Measurements from ENCODE around the gene TENM4. TPM values are rescaled to one million over a fixed set of nuclear protein-coding genes. Genes with fewer than 3 reads are reported as not detected.
"Not testable (repeated sequence)": the region's sequence is repeated elsewhere in the genome, so short reads cannot be mapped to it uniquely, and the experiment has no call there.

The TENM4 gene
- polyA plus RNA-seq, 1 donor: 9.0 TPM

- no peak for DNase-seq
Observed at GRCh38 chr11:79242616-79243015, 198.2 kb downstream of the TENM4 start.

GRCh38 chr11:79241852-79242241, 199.0 kb downstream of the TENM4 start:
- DNase-seq: no peak

- no peak for DNase-seq
Observed at GRCh38 chr11:79241205-79241851, 199.5 kb downstream of the TENM4 start.

- DNase-seq: peak; percentile 74
Observed at GRCh38 chr11:79237703-79238102, 203.1 kb downstream of the TENM4 start.

GRCh38 chr11:79237091-79237490, 203.7 kb downstream of the TENM4 start:
- no peak for DNase-seq

GRCh38 chr11:79236541-79236971, 204.3 kb downstream of the TENM4 start:
- DNase-seq: no peak

GRCh38 chr11:79235696-79236095, 205.1 kb downstream of the TENM4 start:
- DNase-seq: no peak

GRCh38 chr11:79232346-79232745, 208.5 kb downstream of the TENM4 start:
- DNase-seq: no peak

GRCh38 chr11:79229047-79229446, 211.8 kb downstream of the TENM4 start:
- DNase-seq: no peak

- DNase-seq: no peak
Observed at GRCh38 chr11:79227767-79228755, 212.8 kb downstream of the TENM4 start.

GRCh38 chr11:79227308-79227707, 213.5 kb downstream of the TENM4 start:
- DNase-seq: no peak

GRCh38 chr11:79226126-79226525, 214.7 kb downstream of the TENM4 start:
- no peak for DNase-seq

- DNase-seq: not testable (repeated sequence)
Observed at GRCh38 chr11:79222163-79222562, 218.7 kb downstream of the TENM4 start.

GRCh38 chr11:79221444-79222130, 219.2 kb downstream of the TENM4 start:
- no peak for DNase-seq

GRCh38 chr11:79220171-79220570, 220.7 kb downstream of the TENM4 start:
- no peak for DNase-seq

GRCh38 chr11:79219186-79220045, 221.4 kb downstream of the TENM4 start:
- DNase-seq: no peak

GRCh38 chr11:79212741-79213190, 228.1 kb downstream of the TENM4 start:
- no peak for DNase-seq

- DNase-seq: no peak
Observed at GRCh38 chr11:79209540-79210266, 231.1 kb downstream of the TENM4 start.

- no peak for DNase-seq
Observed at GRCh38 chr11:79208126-79208525, 232.7 kb downstream of the TENM4 start.

- DNase-seq: no peak
Observed at GRCh38 chr11:79206951-79207350, 233.9 kb downstream of the TENM4 start.

GRCh38 chr11:79205786-79206185, 235.0 kb downstream of the TENM4 start:
- DNase-seq: no peak
